ENCODE data around the gene ANKS1B. TPM values are rescaled to one million over a fixed set of nuclear protein-coding genes. Genes with fewer than 3 reads are reported as not detected.

ANKS1B gene
- total RNA-seq, 1 experiment from 2014 or later: 0.54 TPM

GRCh38 chr12:99002156-99002555 lies 982.6 kb downstream of the ANKS1B start:
- no TSS peak for BruUV-seq (replicated peaks)
- no peaks in the 10 kb centered on the region for H3K9me3 ChIP-seq (ENCODE audit: control insufficient read depth in 1 of 2, insufficient read depth in 1 of 2, low read depth in 1 of 2, low read length in 2 of 2)
- H3K4me2 ChIP-seq (ENCODE audit: low read length): no peak overlapping the region
- H2AFZ ChIP-seq (ENCODE audit: low read depth, low read length, poor library complexity, severe bottlenecking): no peak overlapping the region
- no peaks in the 10 kb centered on the region for H3K9me2 ChIP-seq (ENCODE audit: insufficient read depth)
- no peaks in the 10 kb centered on the region for H3K36me3 ChIP-seq (ENCODE audit: control insufficient read depth in 1 of 2, insufficient read depth in 2 of 2, low read length in 2 of 2)
- no peak overlapping the region for H3K9ac ChIP-seq (ENCODE audit: low read length)
- H3K27ac ChIP-seq (ENCODE audit: low read depth, low read length): no peak overlapping the region
- peaks cover 36% of the 10 kb centered on the region for H3K27me3 ChIP-seq (ENCODE audit: insufficient read depth, low read length)
- DNase-seq (ENCODE audit: low read depth, low spot score): no peak
- no peak overlapping the region for H3K4me3 ChIP-seq (replicated peaks in 1 of 2; ENCODE audit: low read depth in 1 of 2, low read length in 2 of 2)
- ChIA-PET POLR2A (no interaction called here), CTCF (no interaction called here), RAD21 (ENCODE audit: low non-redundant PET in 1 of 2, low total read pairs in 2 of 2, uncharacterized antibody in 2 of 2, unreplicated experiment in 2 of 2) (no interaction called here)
- intact Hi-C loops (cut with micrococcal nuclease): no loop called here
- H3K79me2 ChIP-seq (ENCODE audit: insufficient read depth, low read length): no peaks in the 10 kb centered on the region
- ATAC-seq: no peak
- no peaks in the 10 kb centered on the region for H4K20me1 ChIP-seq (ENCODE audit: insufficient read depth)
- TF ChIP-seq ZNF274 (IDR thresholded peaks at IDR 0.05; ENCODE audit: low read depth, low read length): no peak
- TF ChIP-seq CBX3 (IDR thresholded peaks at IDR 0.05; ENCODE audit: low read depth): no peak
- no peak for TF ChIP-seq MAX (IDR thresholded peaks at IDR 0.05)
- no peaks in the 10 kb centered on the region for H3K4me1 ChIP-seq (ENCODE audit: control insufficient read depth in 1 of 2, insufficient read depth in 2 of 2, low read length in 2 of 2)

GRCh38 chr12:98999559-98999958 lies 985.2 kb downstream of the ANKS1B start:
- peaks cover 33% of the 10 kb centered on the region for H3K27me3 ChIP-seq (ENCODE audit: insufficient read depth, low read length)
- H3K36me3 ChIP-seq (ENCODE audit: control insufficient read depth in 1 of 2, insufficient read depth in 2 of 2, low read length in 2 of 2): no peaks in the 10 kb centered on the region
- H3K4me1 ChIP-seq (ENCODE audit: control insufficient read depth in 1 of 2, insufficient read depth in 2 of 2, low read length in 2 of 2): no peaks in the 10 kb centered on the region
- no peaks in the 10 kb centered on the region for H4K20me1 ChIP-seq (ENCODE audit: insufficient read depth)
- H3K9me2 ChIP-seq (ENCODE audit: insufficient read depth): no peaks in the 10 kb centered on the region
- H3K4me3 ChIP-seq (replicated peaks in 1 of 2; ENCODE audit: low read depth in 1 of 2, low read length in 2 of 2): no peak overlapping the region
- CTCF ChIA-PET: interaction anchor here (1.3 to 2.5 kb wide), 8 partner anchors 10 to 581 kb away, joined by 4 to 13 read pairs (median 6); no protein-coding TSS in a partner anchor
- no peak overlapping the region for H3K27ac ChIP-seq (ENCODE audit: low read depth, low read length)
- BruUV-seq (replicated peaks): no TSS peak
- no peak for TF ChIP-seq EZH2phosphoT487 (IDR thresholded peaks at IDR 0.05; ENCODE audit: borderline replicate concordance)
- no peak for TF ChIP-seq ATF3 (IDR thresholded peaks at IDR 0.05)
- TF ChIP-seq YY1 (IDR thresholded peaks at IDR 0.05; ENCODE audit: extremely low read depth, insufficient replicate concordance, low read depth, low read length): no peak
- TF ChIP-seq SIN3A (IDR thresholded peaks at IDR 0.05; ENCODE audit: low read depth): no peak
- no peak for TF ChIP-seq POLR2AphosphoS5 (IDR thresholded peaks at IDR 0.05; ENCODE audit: low read depth, low read length)
- no peak for TF ChIP-seq CEBPB (IDR thresholded peaks at IDR 0.05; ENCODE audit: low read depth)
- no peak for TF ChIP-seq SP1 (IDR thresholded peaks at IDR 0.05; ENCODE audit: low read depth)
- no peak for TF ChIP-seq EGR1 (IDR thresholded peaks at IDR 0.05; ENCODE audit: low read depth)
- H3K9me3 ChIP-seq (ENCODE audit: control insufficient read depth in 1 of 2, insufficient read depth in 1 of 2, low read depth in 1 of 2, low read length in 2 of 2): no peaks in the 10 kb centered on the region
- H3K79me2 ChIP-seq (ENCODE audit: insufficient read depth, low read length): no peaks in the 10 kb centered on the region
- RAD21 ChIA-PET (ENCODE audit: low non-redundant PET in 1 of 2, low total read pairs in 2 of 2, uncharacterized antibody in 2 of 2, unreplicated experiment in 2 of 2): interaction anchor here in 1 of 2 experiments (1.2 kb wide), 1 partner anchor 494 kb away, joined by 6 read pairs; no protein-coding TSS in a partner anchor
- intact Hi-C loops (cut with micrococcal nuclease): loop anchor here (2.0 kb wide), 3 partner anchors 45 to 467 kb away; no protein-coding TSS in a partner anchor
- no peak overlapping the region for H3K4me2 ChIP-seq (ENCODE audit: low read length)
- ATAC-seq: no peak
- H2AFZ ChIP-seq (ENCODE audit: low read depth, low read length, poor library complexity, severe bottlenecking): no peak overlapping the region
- no peak for DNase-seq (ENCODE audit: low read depth, low spot score)
- no peak overlapping the region for H3K9ac ChIP-seq (ENCODE audit: low read length)
- POLR2A ChIA-PET: no interaction called here

All from HCT116 (cell line).